ENCODE data around the gene NAA15.

The NAA15 gene

DNA sequence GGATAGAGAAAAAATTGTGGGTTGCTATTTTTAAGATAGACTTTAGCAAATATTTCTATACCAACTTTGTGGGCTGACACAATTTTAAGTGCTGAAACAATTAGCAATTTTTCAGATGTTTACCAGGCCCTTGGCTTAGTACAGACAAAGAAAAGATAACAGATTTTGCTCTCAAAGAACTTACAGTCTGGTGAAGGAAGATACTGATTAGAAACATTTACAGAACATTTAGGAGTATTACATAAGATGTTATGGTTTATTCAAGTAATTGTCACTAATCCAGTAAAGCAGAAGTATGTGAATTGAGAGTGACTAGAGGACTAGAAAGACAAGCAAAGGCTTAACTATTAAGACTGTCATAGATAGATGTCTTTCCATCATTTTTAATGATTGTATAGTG lies 36.3 kb downstream of the NAA15 start:
- no peak for DNase-seq (ENCODE audit: low read depth in 2 of 2)
- H3K4me3 ChIP-seq (replicated peaks in 1 of 2; ENCODE audit: low read depth in 2 of 2, low read length in 2 of 2) = no peak overlapping the region
- TF ChIP-seq, protein P1, sequence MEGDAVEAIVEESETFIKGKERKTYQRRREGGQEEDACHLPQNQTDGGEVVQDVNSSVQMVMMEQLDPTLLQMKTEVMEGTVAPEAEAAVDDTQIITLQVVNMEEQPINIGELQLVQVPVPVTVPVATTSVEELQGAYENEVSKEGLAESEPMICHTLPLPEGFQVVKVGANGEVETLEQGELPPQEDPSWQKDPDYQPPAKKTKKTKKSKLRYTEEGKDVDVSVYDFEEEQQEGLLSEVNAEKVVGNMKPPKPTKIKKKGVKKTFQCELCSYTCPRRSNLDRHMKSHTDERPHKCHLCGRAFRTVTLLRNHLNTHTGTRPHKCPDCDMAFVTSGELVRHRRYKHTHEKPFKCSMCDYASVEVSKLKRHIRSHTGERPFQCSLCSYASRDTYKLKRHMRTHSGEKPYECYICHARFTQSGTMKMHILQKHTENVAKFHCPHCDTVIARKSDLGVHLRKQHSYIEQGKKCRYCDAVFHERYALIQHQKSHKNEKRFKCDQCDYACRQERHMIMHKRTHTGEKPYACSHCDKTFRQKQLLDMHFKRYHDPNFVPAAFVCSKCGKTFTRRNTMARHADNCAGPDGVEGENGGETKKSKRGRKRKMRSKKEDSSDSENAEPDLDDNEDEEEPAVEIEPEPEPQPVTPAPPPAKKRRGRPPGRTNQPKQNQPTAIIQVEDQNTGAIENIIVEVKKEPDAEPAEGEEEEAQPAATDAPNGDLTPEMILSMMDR (IDR thresholded peaks at IDR 0.05; ENCODE audit: low read depth, low read length) = no peak

GRCh38 chr4:139361301-139361700 lies 60.0 kb downstream of the NAA15 start:
- TF ChIP-seq, protein P1 (IDR thresholded peaks at IDR 0.05; ENCODE audit: low read depth, low read length) = no peak
- no peak overlapping the region for H3K4me3 ChIP-seq (replicated peaks in 1 of 2; ENCODE audit: low read depth in 2 of 2, low read length in 2 of 2)
- no peak for DNase-seq (ENCODE audit: low read depth in 2 of 2)

- H3K4me3 ChIP-seq (replicated peaks in 1 of 2; ENCODE audit: low read depth in 2 of 2, low read length in 2 of 2) = no peak overlapping the region
- TF ChIP-seq, protein P1 (IDR thresholded peaks at IDR 0.05; ENCODE audit: low read depth, low read length) = no peak
- DNase-seq (ENCODE audit: low read depth in 2 of 2) = peak; percentile 43 to 68
Measured at GRCh38 chr4:139367421-139368090, 66.3 kb downstream of the NAA15 start.

DNA sequence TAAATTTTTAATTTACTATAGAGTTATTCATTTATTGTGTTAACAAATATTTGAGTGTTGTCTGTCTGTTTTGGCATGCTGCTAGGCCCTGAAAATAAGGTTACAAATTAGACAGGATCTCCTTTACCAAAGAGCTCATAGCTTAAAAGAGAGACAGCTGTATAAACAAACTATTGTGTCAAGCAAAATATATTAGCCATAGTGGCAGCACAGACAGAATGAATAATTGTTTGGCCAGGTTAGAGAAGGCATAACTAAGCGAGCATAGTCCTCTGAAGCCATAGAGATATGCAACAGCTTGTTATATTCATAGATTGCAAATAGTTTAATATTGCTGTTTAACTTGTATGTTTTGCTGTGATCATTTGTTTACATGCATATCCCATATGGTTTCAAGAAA lies 67.7 kb downstream of the NAA15 start:
- peak in 1 of 2 donors; percentile 70 for DNase-seq (ENCODE audit: low read depth in 2 of 2)
- TF ChIP-seq, protein P1 (IDR thresholded peaks at IDR 0.05; ENCODE audit: low read depth, low read length) = no peak
- H3K4me3 ChIP-seq (replicated peaks in 1 of 2; ENCODE audit: low read depth in 2 of 2, low read length in 2 of 2) = no peak overlapping the region

DNA sequence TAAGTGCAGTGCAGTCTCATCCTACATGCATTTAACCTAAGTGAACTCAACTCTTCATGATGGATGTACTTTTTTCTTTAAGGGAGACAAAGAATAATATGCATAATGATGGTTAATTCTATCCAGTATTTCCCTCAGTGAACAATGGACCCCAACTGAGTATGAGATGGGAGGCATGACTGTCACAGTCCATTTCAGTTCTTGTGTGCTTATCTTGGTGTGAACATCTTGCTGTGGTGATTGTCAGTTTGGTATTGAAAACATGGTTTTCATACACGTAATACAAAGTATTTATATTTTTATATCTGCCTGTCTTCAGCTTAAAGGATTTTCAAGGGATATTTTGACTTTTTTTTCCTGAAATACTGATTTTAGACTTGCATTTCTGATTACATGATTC lies 72.9 kb downstream of the NAA15 start:
- no peak overlapping the region for H3K4me3 ChIP-seq (replicated peaks in 1 of 2; ENCODE audit: low read depth in 2 of 2, low read length in 2 of 2)
- DNase-seq (ENCODE audit: low read depth in 2 of 2) = no peak
- TF ChIP-seq, protein P1 (IDR thresholded peaks at IDR 0.05; ENCODE audit: low read depth, low read length) = no peak

DNA sequence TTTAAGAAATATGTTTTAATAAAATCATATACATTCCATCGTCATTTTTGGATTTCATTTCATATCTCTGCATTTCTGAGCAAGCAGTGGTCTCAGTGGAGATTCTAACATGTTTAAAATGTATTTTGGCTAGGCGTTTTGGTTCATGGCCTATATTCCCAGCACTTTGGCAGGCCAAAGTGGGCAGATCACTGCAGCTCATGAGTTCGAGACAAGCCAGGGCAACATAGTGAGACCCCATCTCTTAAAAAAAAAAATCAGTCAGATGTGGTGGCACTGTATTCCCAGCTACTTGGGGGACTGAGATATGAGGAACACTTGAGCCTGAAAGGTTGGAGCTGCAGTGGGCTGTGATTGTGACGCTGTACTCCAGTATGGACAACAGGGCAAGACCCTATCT lies 85.1 kb downstream of the NAA15 start:
- DNase-seq (ENCODE audit: low read depth in 2 of 2) = no peak
- H3K4me3 ChIP-seq (replicated peaks in 1 of 2; ENCODE audit: low read depth in 2 of 2, low read length in 2 of 2) = no peak overlapping the region
- TF ChIP-seq, protein P1 (IDR thresholded peaks at IDR 0.05; ENCODE audit: low read depth, low read length) = no peak

- TF ChIP-seq, protein P1 (IDR thresholded peaks at IDR 0.05; ENCODE audit: low read depth, low read length) = no peak
- H3K4me3 ChIP-seq (replicated peaks in 1 of 2; ENCODE audit: low read depth in 2 of 2, low read length in 2 of 2) = no peak overlapping the region
- DNase-seq (ENCODE audit: low read depth in 2 of 2) = no peak
Measured at GRCh38 chr4:139389102-139389501, 87.8 kb downstream of the NAA15 start.

All from cardiac fibroblast (primary cell).